Natural killer cell (primary cell): Measurements from ENCODE around the gene HBEGF. TPM values are rescaled to one million over a fixed set of nuclear protein-coding genes. Genes with fewer than 3 reads are reported as not detected.

Experiments used
- ATAC-seq, 3 donors: fragments of 150-1000 bp in 2 of 3; fragments of 200-7000 bp in 1 of 3; cut with Tn5 transposase; 1 replicate in 1 of 3; 2 replicates in 2 of 3; pipeline ENCODE4 v1.10.0; 2021; ENCODE audit warnings: mild to moderate bottlenecking in 2 of 3, moderate library complexity in 2 of 3
- DNase-seq, 2 donors: peaks; one replicate each; pipeline versions ENCODE4 v3.0.0 to v3.0.0-alpha.2; 2013 to 2021; ENCODE audit warnings: mixed read lengths in 1 of 2
- H3K27ac ChIP-seq: one replicate; pipeline ENCODE4 v1.5.1; 2013; ENCODE audit warnings: mild to moderate bottlenecking, low read length
- H3K27me3 ChIP-seq: one replicate; pipeline ENCODE4 v1.6.1; 2013; ENCODE audit warnings: low read length; ENCODE audit not compliant: control insufficient read depth, insufficient read depth
- H3K36me3 ChIP-seq: one replicate; pipeline ENCODE4 v1.6.1; 2013; ENCODE audit warnings: low read length; ENCODE audit not compliant: control insufficient read depth, insufficient read depth
- H3K4me1 ChIP-seq: one replicate; pipeline ENCODE4 v1.6.1; 2013; ENCODE audit warnings: low read length; ENCODE audit not compliant: control insufficient read depth, insufficient read depth
- H3K4me3 ChIP-seq: one replicate; pipeline ENCODE4 v1.5.1; 2013; ENCODE audit warnings: low read length
- H3K9me3 ChIP-seq: one replicate; pipeline ENCODE4 v1.6.1; 2013; ENCODE audit warnings: low read length; ENCODE audit not compliant: control insufficient read depth, insufficient read depth
- H3K27ac Mint-ChIP-seq, 2 donors: one replicate each; pipeline ENCODE4 v1.8.0; 2022; ENCODE audit warnings: mild to moderate bottlenecking in 2 of 2, mixed read lengths in 2 of 2, moderate library complexity in 1 of 2
- H3K27me3 Mint-ChIP-seq, 2 donors: one replicate each; pipeline ENCODE4 v1.8.0; 2022; ENCODE audit warnings: low read depth in 2 of 2, mixed read lengths in 2 of 2
- H3K36me3 Mint-ChIP-seq: one replicate; pipeline ENCODE4 v1.8.0; 2022; ENCODE audit warnings: mixed read lengths
- H3K4me1 Mint-ChIP-seq, 2 donors: one replicate each; pipeline ENCODE4 v1.8.0; 2022; ENCODE audit warnings: mixed read lengths in 2 of 2
- H3K4me3 Mint-ChIP-seq: one replicate; pipeline ENCODE4 v1.8.0; 2022; ENCODE audit warnings: mild to moderate bottlenecking, moderate library complexity, mixed read lengths
- H3K9me3 Mint-ChIP-seq, 2 donors: one replicate each; pipeline ENCODE4 v1.8.0; 2022; ENCODE audit warnings: mixed read lengths in 2 of 2
- CTCF ChIP-seq: fragments of 200-600 bp; IDR thresholded peaks from one replicate; pipeline ENCODE4 v1.8.0; 2022; ENCODE audit warnings: antibody characterized with exemption
- WGBS: methylation state at CpG from one replicate; pipeline ENCODE4 v1.1.7; 2013; ENCODE audit warnings: missing lambda C conversion rate; ENCODE audit not compliant: insufficient coverage; 5-methylcytosine and 5-hydroxymethylcytosine counted together
- intact Hi-C: fragments of 100-400 bp; cut with micrococcal nuclease; formaldehyde crosslinking; loops from one replicate; pipeline ENCODE4 v1.14.2; 2022
- total RNA-seq, 4 donors: library from RNA; stranded (reverse); fragments of 120-200 nt in 1 of 4; gene quantifications; one replicate each; pipeline versions ENCODE4 v1.2.3 to v1.2.4, GENCODE V29; 2013 to 2022

HBEGF gene
- total RNA-seq, 3 donors from 2014 or later (not counting 1 experiment from before 2014, with no cell fraction given) = 5.1 to 9.9 (median 7.8) TPM

GRCh38 chr5:140309706-140310249, 36.6 kb downstream of the HBEGF start:
- DNase-seq = no peak
- Mint-ChIP-seq H3K4me1 (no peaks in the 10 kb centered on the region), H3K27ac (no peak overlapping the region), H3K4me3 (no peak overlapping the region), H3K36me3 (no peaks in the 10 kb centered on the region), H3K27me3 (peaks cover 26 to 33% of the 10 kb centered on the region in 2 donors), H3K9me3 (no peaks in the 10 kb centered on the region)
- intact Hi-C loops = no loop called here
- H3K27me3 ChIP-seq = no peaks in the 10 kb centered on the region
- H3K4me3 ChIP-seq = no peak overlapping the region
- no peak overlapping the region for H3K27ac ChIP-seq
- TF ChIP-seq CTCF = no peak
- H3K4me1 ChIP-seq = no peaks in the 10 kb centered on the region
- ATAC-seq = no peak
- no peaks in the 10 kb centered on the region for H3K36me3 ChIP-seq
- no peaks in the 10 kb centered on the region for H3K9me3 ChIP-seq
- WGBS = 85% methylated on average over 3 of the region's 3 CpGs

DNA sequence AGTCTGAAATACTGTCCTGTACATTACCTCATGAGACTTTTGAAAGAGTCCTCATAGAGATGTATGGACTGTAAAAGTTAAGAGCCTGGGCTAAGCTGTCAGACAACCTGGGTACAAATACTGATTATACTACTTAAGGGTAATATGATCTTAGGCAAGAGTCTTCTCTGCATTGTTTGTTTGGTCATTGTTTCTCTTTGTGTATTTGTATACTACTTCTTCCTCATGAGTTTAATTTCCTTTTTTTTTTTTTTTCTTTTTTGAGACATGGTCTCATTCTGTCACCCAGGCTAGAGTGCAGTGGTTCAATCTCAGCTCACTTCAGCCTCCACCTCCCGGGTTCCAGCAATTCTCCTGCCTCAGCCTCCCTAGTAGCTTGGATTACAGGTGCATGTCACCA, 40.9 kb downstream of the HBEGF start:
- Histone ChIP-seq H3K4me3 (no peak overlapping the region), H3K9me3 (no peaks in the 10 kb centered on the region), H3K4me1 (peaks cover 11% of the 10 kb centered on the region), H3K27ac (no peak overlapping the region), H3K36me3 (no peaks in the 10 kb centered on the region), H3K27me3 (no peaks in the 10 kb centered on the region)
- H3K4me3 Mint-ChIP-seq = no peak overlapping the region
- intact Hi-C loops = no loop called here
- no peaks in the 10 kb centered on the region for H3K9me3 Mint-ChIP-seq
- peaks cover 14 to 21% of the 10 kb centered on the region in 2 donors for H3K4me1 Mint-ChIP-seq
- WGBS = 94% methylated on average over 1 of the region's 1 CpG
- H3K27ac Mint-ChIP-seq = no peak overlapping the region
- no peak for ATAC-seq
- TF ChIP-seq CTCF = no peak
- no peaks in the 10 kb centered on the region for H3K36me3 Mint-ChIP-seq
- H3K27me3 Mint-ChIP-seq = peaks cover 18 to 19% of the 10 kb centered on the region in 2 donors
- no peak for DNase-seq

GRCh38 chr5:140303966-140304365, 42.4 kb downstream of the HBEGF start:
- Mint-ChIP-seq H3K4me3 (peak overlapping the region; percentile 50), H3K9me3 (no peaks in the 10 kb centered on the region), H3K27me3 (peaks cover 6 to 9% of the 10 kb centered on the region in 2 donors), H3K4me1 (peaks cover 14 to 21% of the 10 kb centered on the region in 2 donors), H3K36me3 (no peaks in the 10 kb centered on the region), H3K27ac (no peak overlapping the region)
- no peaks in the 10 kb centered on the region for H3K27me3 ChIP-seq
- H3K4me3 ChIP-seq = no peak overlapping the region
- H3K9me3 ChIP-seq = no peaks in the 10 kb centered on the region
- DNase-seq = no peak
- H3K27ac ChIP-seq = no peak overlapping the region
- intact Hi-C loops = no loop called here
- ATAC-seq = no peak
- 89% methylated on average over 15 of the region's 15 CpGs for WGBS
- peaks cover 4% of the 10 kb centered on the region for H3K36me3 ChIP-seq
- H3K4me1 ChIP-seq = peaks cover 11% of the 10 kb centered on the region
- no peak for TF ChIP-seq CTCF
